H1 (cell line): Measurements from ENCODE around the gene RITA1. TPM values are rescaled to one million over a fixed set of nuclear protein-coding genes. Genes with fewer than 3 reads are reported as not detected.

Experiments
- CTCF ChIA-PET: fragments of 300-600 bp; sonication (Branson Sonifier 250); formaldehyde crosslinking; loops from one replicate; lab custom pipeline; 2021; ENCODE audit not compliant: partially characterized antibody; lab: Charles Lee
- POLR2A ChIA-PET: fragments of 300-600 bp; sonication (Branson Sonifier 250); formaldehyde crosslinking; loops from one replicate; lab custom pipeline; 2021; ENCODE audit warnings: inconsistent platforms; ENCODE audit not compliant: partially characterized antibody; lab: Charles Lee
- DNase-seq, 2 experiments: peaks; one replicate each; pipeline versions ENCODE4 v3.0.0 to v3.0.0-alpha.2; 2010 to 2022; ENCODE audit warnings: low spot score in 2 of 2, low read depth in 1 of 2, mixed read lengths in 1 of 2
- FAIRE-seq: peaks from 2 replicates; lab custom pipeline; 2011; peaks lifted over from hg19 to GRCh38; lab: Jason Lieb, UNC
- H2AFZ ChIP-seq: 2 replicates; pipeline ENCODE4 v1.8.1; 2012; ENCODE audit warnings: low read length, inconsistent platforms
- H2AK5ac ChIP-seq: 2 replicates; pipeline ENCODE4 v1.6.1; 2013; ENCODE audit warnings: low read depth, low read length
- H2BK120ac ChIP-seq: replicated peaks from 2 replicates; pipeline ENCODE3; 2013; ENCODE audit warnings: low read depth, low read length, inconsistent platforms
- H2BK12ac ChIP-seq: 2 replicates; pipeline ENCODE4 v1.6.1; 2013; ENCODE audit warnings: low read depth, low read length
- H2BK15ac ChIP-seq: 2 replicates; pipeline ENCODE4 v1.6.1; 2013; ENCODE audit warnings: low read length
- H2BK20ac ChIP-seq: 2 replicates; pipeline ENCODE4 v1.6.1; 2013; ENCODE audit warnings: low read length
- H2BK5ac ChIP-seq: 2 replicates; pipeline ENCODE4 v1.6.1; 2013; ENCODE audit warnings: low read depth, low read length
- H3K14ac ChIP-seq: 2 replicates; pipeline ENCODE4 v1.6.1; 2013; ENCODE audit warnings: inconsistent platforms; ENCODE audit not compliant: insufficient read length
- H3K18ac ChIP-seq: 2 replicates; pipeline ENCODE4 v1.6.1; 2013; ENCODE audit warnings: low read length; ENCODE audit errors: extremely low read depth
- H3K23ac ChIP-seq: 2 replicates; pipeline ENCODE4 v1.6.1; 2013; ENCODE audit warnings: inconsistent platforms; ENCODE audit not compliant: insufficient read length
- H3K23me2 ChIP-seq: 2 replicates; pipeline ENCODE4 v1.6.1; 2013; ENCODE audit warnings: low read depth, low read length
- H3K27ac ChIP-seq: 2 replicates; pipeline ENCODE4 v1.6.1; 2011; ENCODE audit warnings: low read depth, low read length, inconsistent platforms
- H3K27me3 ChIP-seq, 4 experiments: replicated peaks in 1 of 4; 1 replicate in 1 of 4; 2 replicates in 3 of 4; pipeline versions ENCODE4 v1.6.1 to v1.8.1; 2011 to 2013; ENCODE audit warnings: low read length in 3 of 4, mild to moderate bottlenecking in 3 of 4, inconsistent platforms in 2 of 4, mixed read lengths in 2 of 4, moderate library complexity in 1 of 4; ENCODE audit not compliant: control insufficient read depth in 3 of 4, insufficient read depth in 3 of 4; ENCODE audit errors: extremely low read depth in 1 of 4
- H3K36me3 ChIP-seq, 4 experiments: 2 replicates each; pipeline versions ENCODE4 v1.6.1 to v1.8.1; 2011 to 2013; ENCODE audit warnings: mild to moderate bottlenecking in 4 of 4, low read length in 3 of 4, moderate library complexity in 2 of 4, control low read depth in 1 of 4, inconsistent platforms in 1 of 4; ENCODE audit not compliant: insufficient read depth in 4 of 4, control insufficient read depth in 2 of 4
- H3K4ac ChIP-seq: replicated peaks from 2 replicates; pipeline ENCODE3; 2013; ENCODE audit warnings: low read length, low read depth, mixed read lengths, inconsistent platforms; ENCODE audit not compliant: insufficient read length
- H3K4me1 ChIP-seq, 4 experiments: replicated peaks in 1 of 4; 1 replicate in 1 of 4; 2 replicates in 3 of 4; pipeline versions ENCODE4 v1.6.1 to v1.8.1; 2011 to 2013; ENCODE audit warnings: low read length in 3 of 4, inconsistent platforms in 2 of 4, mixed read lengths in 1 of 4; ENCODE audit not compliant: insufficient read depth in 4 of 4, control insufficient read depth in 3 of 4
- H3K4me2 ChIP-seq, 2 experiments: 2 replicates each; pipeline versions ENCODE4 v1.6.1 to v1.8.1; 2011 to 2013; ENCODE audit warnings: low read depth in 2 of 2, low read length in 2 of 2, control low read depth in 1 of 2, inconsistent platforms in 1 of 2, mild to moderate bottlenecking in 1 of 2; ENCODE audit not compliant: insufficient read depth in 1 of 2
- H3K4me3 ChIP-seq, 4 experiments: fragments of 200-600, 300-600 bp in 1 of 4; sonication (generic), shearing (Covaris generic), sonication (Bioruptor Twin) in 1 of 4; 2 replicates each; pipeline versions ENCODE4 v1.5.1 to v1.8.1; 2011 to 2016; ENCODE audit warnings: low read length in 4 of 4, low read depth in 3 of 4, control low read depth in 2 of 4, inconsistent platforms in 2 of 4, mild to moderate bottlenecking in 2 of 4, mixed read lengths in 1 of 4, moderate library complexity in 1 of 4; ENCODE audit not compliant: insufficient read depth in 2 of 4; ENCODE audit errors: extremely low read depth in 1 of 4
- H3K56ac ChIP-seq: replicated peaks from 2 replicates; pipeline ENCODE3; 2013; ENCODE audit warnings: low read depth, mild to moderate bottlenecking, mixed read lengths, low read length, inconsistent platforms; ENCODE audit not compliant: insufficient read length
- H3K79me1 ChIP-seq: 2 replicates; pipeline ENCODE4 v1.6.1; 2013; ENCODE audit warnings: low read depth, low read length, control low read depth
- H3K79me2 ChIP-seq, 2 experiments: 2 replicates each; pipeline versions ENCODE4 v1.6.1 to v1.8.1; 2012 to 2013; ENCODE audit warnings: low read length in 2 of 2, mild to moderate bottlenecking in 2 of 2, inconsistent platforms in 1 of 2; ENCODE audit not compliant: insufficient read depth in 2 of 2, control insufficient read depth in 1 of 2
- H3K9ac ChIP-seq, 4 experiments: replicated peaks in 1 of 4; 1 replicate in 1 of 4; 2 replicates in 3 of 4; pipeline versions ENCODE4 v1.6.1 to v1.8.1; 2011 to 2013; ENCODE audit warnings: low read depth in 3 of 4, low read length in 3 of 4, control low read depth in 2 of 4, mild to moderate bottlenecking in 2 of 4, moderate library complexity in 2 of 4, inconsistent platforms in 1 of 4; ENCODE audit errors: extremely low read depth in 1 of 4
- H3K9me3 ChIP-seq, 2 experiments: 2 replicates each; pipeline versions ENCODE4 v1.6.1 to v1.8.1; 2012 to 2013; ENCODE audit warnings: mild to moderate bottlenecking in 2 of 2, moderate library complexity in 2 of 2, control low read depth in 1 of 2, inconsistent platforms in 1 of 2, low read depth in 1 of 2, low read length in 1 of 2, mixed read lengths in 1 of 2; ENCODE audit not compliant: insufficient read depth in 2 of 2
- H4K20me1 ChIP-seq, 2 experiments: replicated peaks in 1 of 2; 2 replicates each; pipeline versions ENCODE3 to v1.8.1; 2011 to 2013; ENCODE audit warnings: inconsistent platforms in 2 of 2, low read length in 2 of 2, mild to moderate bottlenecking in 1 of 2; ENCODE audit not compliant: insufficient read depth in 2 of 2, control insufficient read depth in 1 of 2
- H4K5ac ChIP-seq: 2 replicates; pipeline ENCODE4 v1.6.1; 2013; ENCODE audit warnings: low read length, low read depth, mixed read lengths, inconsistent platforms; ENCODE audit not compliant: insufficient read length
- H4K8ac ChIP-seq: 2 replicates; pipeline ENCODE4 v1.8.0; 2013; ENCODE audit warnings: mild to moderate bottlenecking, moderate library complexity, low read length, inconsistent platforms; ENCODE audit not compliant: insufficient read depth; ENCODE audit errors: extremely low read depth
- H4K91ac ChIP-seq: replicated peaks from 2 replicates; pipeline ENCODE3; 2013; ENCODE audit warnings: low read length, mixed read lengths, inconsistent platforms; ENCODE audit not compliant: insufficient read length
- CEBPB ChIP-seq: IDR thresholded peaks from 2 replicates; pipeline ENCODE4 v1.6.1; 2012; ENCODE audit warnings: low read depth, low read length
- FOSL1 ChIP-seq: IDR thresholded peaks from 2 replicates; pipeline ENCODE4 v1.6.1; 2011; ENCODE audit warnings: mild to moderate bottlenecking, low read depth, low read length, moderate library complexity; ENCODE audit not compliant: insufficient read depth
- RBBP5 ChIP-seq: IDR thresholded peaks from 2 replicates; pipeline ENCODE4 v1.7.1; 2012; ENCODE audit warnings: low read depth, mild to moderate bottlenecking, inconsistent platforms, low read length, moderate library complexity, borderline replicate concordance
- WGBS, 2 experiments: shearing (Covaris generic) in 1 of 2; methylation state at CpG; one replicate each; pipeline versions ENCODE4 v1.1.6 to v1.1.7; 2013 to 2015; ENCODE audit warnings: low lambda C conversion rate in 2 of 2, mixed read lengths in 2 of 2, inconsistent platforms in 1 of 2, low coverage in 1 of 2, missing lambda C conversion rate in 1 of 2; ENCODE audit not compliant: insufficient replicate concordance in 2 of 2, insufficient coverage in 1 of 2, insufficient read length in 1 of 2; ENCODE audit errors: extremely low coverage in 1 of 2, missing lambda C conversion rate in 1 of 2; 5-methylcytosine and 5-hydroxymethylcytosine counted together
- polyA plus RNA-seq, 7 experiments: library from polyadenylated mRNA; depleted of rRNA in 3 of 7; stranded (reverse) in 5 of 7; unstranded in 2 of 7; fragments of >200 nt in 5 of 7; fragments of 200-250 nt in 2 of 7; gene quantifications; 1 replicate in 5 of 7; 2 replicates in 1 of 7; 4 replicates in 1 of 7; pipeline versions ENCODE4 v1.2.1 to v1.2.3, GENCODE V29; 2011 to 2013; ENCODE audit warnings: missing spikeins in 2 of 7, mixed read lengths in 2 of 7
- total RNA-seq: library from RNA; stranded (reverse); fragmentation: NEBNext Ultra II Directional; extraction: Animal tissue kit (Norgen Biotek cat#: 25700); gene quantifications from 2 replicates; pipeline ENCODE4 v1.2.1, GENCODE V29; 2021

RITA1 gene
- total and polyA plus RNA-seq, 2 of the 8 experiments (the other 6 are each of a cell fraction or from before 2014, with no cell fraction given), result 24.1 to 25.8 TPM

DNA sequence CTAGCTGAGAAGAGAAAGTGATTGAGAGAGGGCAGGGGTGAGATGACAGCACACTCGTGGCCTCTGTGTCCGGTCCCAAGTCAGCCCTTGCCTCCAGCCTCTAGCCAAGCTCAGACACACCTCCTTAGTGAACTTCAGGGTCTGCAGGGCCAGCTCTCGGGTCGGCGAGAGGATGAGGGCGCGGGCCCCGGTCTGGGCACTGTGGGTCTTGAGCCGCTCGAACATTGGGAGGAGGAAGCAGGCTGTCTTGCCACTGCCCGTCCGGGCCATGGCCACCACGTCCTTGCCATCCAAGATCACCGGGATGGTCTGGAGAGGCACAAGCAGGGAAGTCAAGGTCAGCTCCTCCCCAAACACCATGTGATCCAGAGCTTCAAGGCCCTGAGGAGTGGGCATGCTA is 6.5 kb upstream of the RITA1 start:
- Histone ChIP-seq H2BK5ac (no peak overlapping the region), H3K23ac (no peak overlapping the region), H2BK12ac (no peak overlapping the region), H3K4me2 (no peak overlapping the region), H2BK15ac (no peak overlapping the region), H3K4ac (no peak overlapping the region), H3K79me2 (peaks cover 4 to 23% of the 10 kb centered on the region in 2 experiments; a peak in 3 of 4 replicates), H3K9me3 (no peaks in the 10 kb centered on the region), H3K56ac (no peak overlapping the region), H3K79me1 (0 out of 2 replicates have a peak, but pooled peaks cover 5% of the 10 kb centered on the region), H3K18ac (no peak overlapping the region), H3K4me1 (no peaks in the 10 kb centered on the region), H3K27ac (no peak overlapping the region), H4K8ac (no peak overlapping the region), H2AK5ac (no peak overlapping the region), H2BK20ac (no peak overlapping the region), H3K23me2 (no peaks in the 10 kb centered on the region), H4K5ac (no peak overlapping the region), H3K14ac (no peak overlapping the region), H4K91ac (no peak overlapping the region), H3K4me3 (no peak overlapping the region), H2BK120ac (no peak overlapping the region), H3K36me3 (peaks cover 11 to 54% (median 36%) of the 10 kb centered on the region in 4 experiments; a peak in 7 of 8 replicates), H4K20me1 (peaks cover 5 to 14% of the 10 kb centered on the region in 2 experiments), H3K27me3 (no peaks in the 10 kb centered on the region), H2AFZ (no peak overlapping the region), H3K9ac (no peak overlapping the region)
- DNase-seq (no peak), FAIRE-seq (no peak)
- 93% methylated on average over 14 of the region's 14 CpGs; no CpG with 5 or more reads in 1 of the 2 experiments for WGBS, 2 experiments
- POLR2A ChIA-PET, result interaction anchor here (1.0 to 1.3 kb wide), 2 partner anchors 13 to 16 kb away, joined by 3 to 4 read pairs; no protein-coding TSS in a partner anchor
- CTCF ChIA-PET, result interaction anchor here (1.1 to 8.8 kb wide), 6 partner anchors 9 to 29 kb away, joined by 3 to 114 read pairs (median 5); partner anchors contain the start of gene CFAP73
- TF ChIP-seq RBBP5, result no peak
- TF ChIP-seq FOSL1, result no peak
- no peak for TF ChIP-seq CEBPB
